HG03571 (cell line): ENCODE data around the gene LRMDA.
"Not testable (repeated sequence)": the region's sequence is repeated elsewhere in the genome, so short reads cannot be mapped to it uniquely, and the experiment has no call there.

Experiments
- ATAC-seq: cut with Tn5 transposase; IDR thresholded peaks from one replicate; pipeline ENCODE4 v1.9.1; 2021; ENCODE audit not compliant: unreplicated experiment

Gene LRMDA

GRCh38 chr10:76133597-76134255 lies 702.3 kb downstream of the LRMDA start:
- ATAC-seq = no peak

- no peak for ATAC-seq
These were observed 705.5 kb downstream of the LRMDA start for GRCh38 chr10:76136961-76137360.

DNA sequence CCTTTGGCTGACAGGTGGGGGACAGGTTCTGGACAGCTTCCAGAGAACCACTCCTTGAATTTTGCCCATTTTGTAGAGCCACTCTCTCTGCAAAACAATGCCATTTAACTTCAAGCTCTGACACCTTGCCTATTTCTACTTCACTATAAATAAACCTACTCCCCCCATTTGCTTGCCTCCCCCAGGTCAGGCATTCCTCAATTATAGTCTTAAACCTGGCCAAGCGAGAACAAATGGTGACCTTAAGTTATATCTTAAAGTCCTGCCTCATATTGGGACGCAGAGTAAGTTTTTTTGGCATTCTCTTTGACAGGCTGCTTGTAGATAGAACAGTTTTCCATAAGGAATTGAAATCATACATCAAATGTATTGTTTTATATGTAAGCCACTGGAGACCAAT lies 706.9 kb downstream of the LRMDA start:
- ATAC-seq = no peak

DNA sequence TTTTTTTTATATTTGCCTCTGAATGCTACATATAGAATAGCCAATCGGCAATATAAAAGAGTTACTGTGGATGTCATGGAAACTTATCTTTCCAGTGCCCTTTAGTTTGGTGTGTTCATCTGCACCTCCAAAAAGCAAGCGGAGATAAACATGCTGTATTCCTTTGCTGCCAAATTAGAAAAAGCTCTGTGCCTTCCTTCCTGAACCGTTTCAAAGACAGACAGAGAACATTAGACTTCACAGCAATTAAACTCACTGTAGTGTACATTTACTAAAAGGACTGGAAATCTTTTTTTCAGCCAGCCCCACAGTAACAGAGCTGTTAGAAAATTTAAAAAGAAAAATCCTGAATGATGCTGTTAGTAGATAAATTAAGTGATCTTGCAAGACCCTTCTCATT lies 707.5 kb downstream of the LRMDA start:
- ATAC-seq = no peak

DNA sequence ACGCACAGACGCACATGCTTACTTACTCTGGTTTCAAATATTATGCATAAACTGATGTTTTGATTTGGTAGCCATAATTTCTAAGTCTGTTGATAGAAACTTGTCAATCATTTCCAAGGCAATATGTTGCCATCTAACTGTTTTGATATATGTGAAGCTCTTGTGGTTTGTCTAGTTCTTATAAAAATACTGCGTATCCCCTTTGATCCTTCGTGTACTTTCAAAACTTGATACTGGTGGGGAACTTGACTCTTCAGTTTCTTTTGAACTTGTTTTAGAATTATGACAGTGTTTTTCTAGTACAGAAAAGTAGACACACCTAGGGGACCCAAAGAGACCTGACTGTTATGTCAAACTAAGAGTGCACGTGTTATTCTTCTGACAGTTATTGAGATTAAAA lies 708.0 kb downstream of the LRMDA start:
- no peak for ATAC-seq

- no peak for ATAC-seq
These were observed 710.0 kb downstream of the LRMDA start for GRCh38 chr10:76141376-76141775.

DNA sequence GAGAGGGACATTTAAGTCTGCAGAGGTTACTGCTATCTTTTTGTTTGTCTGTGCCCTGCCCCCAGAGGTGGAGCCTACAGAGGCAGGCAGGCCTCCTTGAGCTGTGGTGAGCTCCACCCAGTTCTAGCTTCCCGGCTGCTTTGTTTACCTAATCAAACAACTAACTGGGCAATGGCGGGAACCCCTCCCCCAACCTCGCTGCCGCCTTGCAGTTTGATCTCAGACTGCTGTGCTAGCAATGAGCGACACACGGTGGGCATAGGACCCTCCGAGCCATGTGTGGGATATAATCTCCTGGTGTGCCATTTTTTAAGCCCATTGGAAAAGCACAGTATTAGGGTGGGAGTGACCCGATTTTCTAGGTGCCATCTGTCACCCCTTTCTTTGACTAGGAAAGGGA lies 716.8 kb downstream of the LRMDA start:
- not testable (repeated sequence) for ATAC-seq

DNA sequence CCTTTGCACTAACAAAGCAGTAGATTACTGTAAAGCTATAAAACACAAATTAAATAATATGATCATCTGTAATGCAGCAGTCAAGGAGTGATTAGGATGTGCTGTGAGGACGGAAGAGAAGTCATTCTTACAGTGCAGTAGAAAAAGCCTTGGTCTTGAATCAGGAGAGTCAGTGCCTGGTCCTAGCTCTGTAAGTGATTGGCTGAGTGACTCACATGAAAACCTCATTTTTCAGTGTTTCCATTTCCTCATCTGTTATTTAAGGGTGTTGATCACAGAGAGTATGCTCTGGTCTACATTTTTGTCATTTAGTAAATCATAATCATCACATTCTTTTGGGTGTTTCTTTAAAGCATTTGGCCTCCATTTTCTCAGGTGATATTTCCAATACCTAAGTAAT lies 717.8 kb downstream of the LRMDA start:
- ATAC-seq = no peak

DNA sequence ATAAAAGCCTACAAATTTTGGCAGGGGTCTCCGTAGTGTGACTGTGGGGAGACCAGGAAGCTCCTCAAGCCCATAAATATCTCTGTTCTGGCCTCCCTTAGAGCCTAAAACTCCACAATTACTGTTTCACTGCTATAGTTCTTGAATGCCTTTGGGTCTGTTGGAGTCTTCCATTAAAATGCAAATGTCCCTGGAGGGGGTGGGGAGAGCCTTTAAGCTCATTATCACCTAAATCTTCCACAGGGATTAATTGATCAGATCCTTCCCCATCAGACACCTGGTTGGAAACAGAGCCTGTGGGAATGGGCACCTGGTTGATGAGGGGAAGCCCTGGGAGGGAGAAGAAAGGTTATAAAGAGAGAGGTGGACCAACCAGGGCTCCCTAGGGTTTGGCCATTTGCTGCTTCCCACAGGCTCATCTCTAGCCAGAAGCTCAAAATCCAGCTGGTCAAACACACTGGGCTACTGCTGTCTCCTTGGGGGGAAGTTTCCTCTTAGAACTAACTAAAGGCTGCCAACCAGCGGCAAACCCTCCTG lies 718.2 kb downstream of the LRMDA start:
- ATAC-seq = no peak

DNA sequence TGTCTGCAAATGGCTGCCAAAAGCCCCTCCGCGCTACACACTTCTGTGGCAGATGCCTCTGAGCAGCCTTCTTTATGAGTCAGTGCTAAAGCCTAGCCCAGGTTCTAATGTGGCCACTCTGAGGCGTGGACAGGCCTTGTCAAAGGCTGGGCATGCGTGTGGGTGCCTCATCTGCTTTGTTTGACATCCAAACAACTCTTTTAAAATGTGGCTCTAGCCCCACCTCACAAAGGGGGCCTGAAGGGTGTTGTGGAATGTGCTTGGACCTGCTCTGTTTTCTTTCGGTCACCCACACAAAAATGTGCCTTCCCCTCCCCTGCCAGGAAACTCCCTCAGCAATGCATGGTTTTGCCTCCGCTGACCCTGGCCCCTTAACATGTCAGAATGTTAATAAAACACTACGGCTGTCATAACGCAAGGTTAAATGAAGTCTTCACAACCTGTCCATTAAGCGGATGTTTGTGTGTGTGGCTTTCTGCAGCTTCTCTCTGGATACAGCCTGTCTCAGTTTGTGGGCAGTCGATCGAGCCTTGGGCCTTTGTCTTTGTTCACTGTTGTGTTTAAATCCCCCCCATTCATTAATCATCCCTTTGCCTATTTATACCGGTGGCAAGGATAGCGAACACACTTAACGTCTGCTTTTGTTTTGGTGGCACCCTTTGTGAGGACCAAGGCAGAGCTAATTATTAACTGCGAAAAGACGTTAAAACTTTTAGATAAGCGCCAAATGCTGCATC lies 718.9 kb downstream of the LRMDA start:
- no peak for ATAC-seq

- ATAC-seq = no peak
These were observed 719.5 kb downstream of the LRMDA start for GRCh38 chr10:76150876-76151288.

- ATAC-seq = no peak
These were observed 720.8 kb downstream of the LRMDA start for GRCh38 chr10:76152186-76152585.

DNA sequence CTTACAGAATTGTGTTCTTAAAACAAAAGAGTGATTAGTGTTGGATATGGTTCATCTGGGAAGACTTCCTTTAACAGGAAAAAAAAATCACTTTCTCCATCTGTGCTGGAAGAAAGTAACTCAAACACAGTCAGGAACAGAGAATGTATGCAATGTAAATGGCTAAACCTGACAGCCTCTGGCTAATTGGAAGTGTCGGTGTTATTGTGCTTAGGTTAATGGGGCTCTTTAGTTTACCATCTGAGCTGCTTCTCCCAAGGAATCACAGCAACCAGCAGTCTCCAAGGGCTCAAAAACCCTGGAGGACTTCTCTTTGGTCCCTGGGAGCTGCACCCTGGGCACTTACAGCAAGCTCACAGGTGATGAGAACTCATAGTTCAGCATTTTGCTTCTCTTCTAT lies 724.5 kb downstream of the LRMDA start:
- ATAC-seq = no peak

DNA sequence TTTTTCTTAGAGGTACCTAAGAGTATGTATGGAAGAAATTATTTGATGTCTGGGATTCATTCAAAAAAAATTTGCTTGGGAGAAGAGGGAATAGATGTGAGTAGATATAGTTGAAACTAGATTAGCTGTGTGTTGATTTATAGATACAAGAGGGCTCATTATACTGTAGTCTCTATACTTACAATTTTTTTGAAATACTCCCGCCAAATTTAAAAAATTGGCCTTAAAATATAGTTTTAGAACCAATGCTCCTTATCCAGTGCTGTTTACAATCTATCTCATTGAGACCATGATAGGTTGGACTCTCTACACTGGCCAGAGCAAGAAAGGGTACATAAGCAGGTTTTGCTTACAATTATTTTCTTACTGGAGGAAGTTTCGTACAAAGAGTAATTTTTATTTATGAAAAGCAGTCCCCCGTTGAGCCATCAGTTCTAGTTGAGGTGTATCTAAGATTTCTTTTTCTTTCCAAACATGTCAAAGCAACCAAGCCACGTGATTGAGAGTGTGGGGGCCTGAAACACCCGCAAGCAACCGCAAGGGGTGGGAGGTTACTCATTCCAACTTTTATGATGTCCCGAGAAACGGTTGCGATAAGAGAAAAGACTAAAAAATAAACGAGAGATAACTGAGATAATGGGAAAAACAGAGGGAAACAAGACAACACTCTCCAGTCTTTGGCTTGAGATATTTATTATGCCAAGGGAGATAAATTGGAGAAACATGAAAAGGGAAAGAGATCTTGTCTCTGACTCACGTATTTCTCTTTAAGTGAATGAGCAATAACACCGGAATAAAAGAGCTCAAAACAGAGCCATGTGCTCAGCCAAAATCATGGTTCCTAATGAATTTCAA lies 729.2 kb downstream of the LRMDA start:
- ATAC-seq = no peak

- no peak for ATAC-seq
These were observed 729.8 kb downstream of the LRMDA start for GRCh38 chr10:76161301-76161582.

DNA sequence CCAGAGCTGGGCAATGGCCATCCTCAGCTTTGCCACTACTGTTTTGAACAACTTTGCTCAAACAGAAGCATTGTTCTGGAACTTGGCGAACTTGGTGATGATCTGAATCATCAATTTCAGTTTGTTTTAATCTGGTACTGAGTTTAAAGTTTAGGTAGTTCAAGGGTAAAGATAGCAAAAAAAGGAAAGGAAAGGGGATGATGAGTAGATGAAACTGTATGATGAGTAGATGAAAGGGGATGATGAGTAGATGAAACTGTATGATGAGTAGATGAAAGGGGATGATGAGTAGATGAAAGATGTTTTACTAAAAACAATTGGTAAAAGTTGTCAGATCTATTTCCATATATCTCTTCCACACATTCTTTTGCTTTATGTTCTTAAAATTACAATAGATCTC lies 737.0 kb downstream of the LRMDA start:
- no peak for ATAC-seq

DNA sequence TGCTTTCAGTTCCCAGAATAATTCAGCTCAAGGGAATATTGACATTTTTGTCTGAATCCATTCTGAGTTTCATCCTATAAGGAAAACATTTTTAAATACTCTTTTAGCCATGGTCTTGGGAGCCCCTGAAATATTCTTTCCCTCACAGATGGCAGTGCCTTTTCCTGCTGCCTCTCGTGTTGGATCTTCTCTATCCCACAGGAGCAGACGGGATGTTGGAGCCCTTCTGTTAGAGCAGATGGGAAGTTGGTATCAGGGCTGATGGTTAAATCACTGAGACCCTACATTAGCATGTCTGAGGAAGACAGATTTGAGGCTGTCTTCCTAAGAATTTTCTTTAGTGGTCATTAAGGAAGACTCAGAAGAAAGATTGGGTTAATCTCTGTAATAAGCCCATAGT lies 737.8 kb downstream of the LRMDA start:
- no peak for ATAC-seq

DNA sequence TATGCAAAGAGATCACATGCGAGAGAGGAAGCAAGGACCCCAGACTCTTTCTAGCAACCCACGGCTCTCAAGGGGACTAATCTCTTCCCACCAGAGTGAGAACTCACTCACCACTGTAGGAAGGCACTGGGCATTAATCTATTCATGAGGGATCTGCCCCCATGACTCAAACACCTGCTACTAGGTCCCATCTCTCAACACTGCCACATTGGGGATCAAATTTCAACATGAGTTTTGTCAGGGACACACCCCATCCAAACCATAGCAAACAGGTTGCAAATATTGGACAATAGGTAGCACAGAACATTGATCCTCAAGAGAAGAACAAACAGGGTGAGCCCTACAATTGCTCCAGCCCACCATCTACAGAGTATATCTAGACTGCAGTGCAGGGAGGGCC lies 740.6 kb downstream of the LRMDA start:
- no peak for ATAC-seq

DNA sequence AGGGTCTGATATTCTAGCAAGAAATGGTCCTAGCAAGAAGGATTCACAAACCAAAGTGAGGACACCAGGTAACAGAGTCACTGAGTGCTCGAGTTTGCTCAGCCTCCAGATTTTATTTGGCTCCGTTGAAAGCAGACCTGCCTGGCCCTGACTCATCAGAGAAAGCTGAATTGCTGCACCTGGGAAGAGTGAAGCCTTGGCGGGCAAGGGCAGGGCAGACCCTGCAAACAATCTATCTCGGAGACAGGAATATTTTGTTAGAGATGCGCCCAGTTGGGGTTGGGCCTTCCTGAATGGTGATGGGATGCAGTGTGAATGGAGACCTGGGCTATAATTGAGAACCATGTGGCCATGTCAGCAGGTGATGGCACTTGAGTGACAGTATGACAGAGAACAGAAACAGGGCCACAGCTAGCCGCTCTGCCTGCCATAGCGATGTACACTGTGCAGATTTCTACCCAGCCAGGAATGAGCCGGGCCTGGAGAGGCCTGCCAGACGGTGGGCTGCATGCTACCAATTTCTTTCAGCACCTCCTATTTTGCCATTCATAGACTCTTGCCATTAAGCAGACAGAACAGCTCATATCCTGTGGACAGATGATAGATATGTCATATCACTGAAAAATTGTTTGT lies 744.2 kb downstream of the LRMDA start:
- ATAC-seq = no peak

DNA sequence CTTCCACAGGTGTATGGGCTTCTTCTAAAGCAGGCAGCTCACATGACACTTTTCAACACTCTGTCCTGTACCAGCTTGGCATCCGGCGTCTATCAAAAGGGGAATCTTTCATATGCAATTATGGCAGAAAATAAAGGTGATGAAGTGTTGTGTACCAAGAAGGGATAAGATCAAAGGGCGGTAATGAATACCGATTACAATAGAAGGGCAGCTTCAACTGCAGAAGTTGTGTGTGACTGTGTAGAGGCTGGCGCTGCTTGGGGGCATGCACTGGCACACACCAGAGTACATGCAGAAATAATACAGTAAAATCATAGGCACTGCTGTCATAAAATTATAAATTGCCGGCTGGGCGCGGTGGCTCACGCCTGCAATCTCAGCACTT lies 744.7 kb downstream of the LRMDA start:
- no peak for ATAC-seq

- no peak for ATAC-seq
These were observed 746.5 kb downstream of the LRMDA start for GRCh38 chr10:76177936-76178335.
